Type B pancreatic cell (in vitro differentiated cells): ENCODE data around the gene KCNC2. TPM values are rescaled to one million over a fixed set of nuclear protein-coding genes. Genes with fewer than 3 reads are reported as not detected.
"Not testable (repeated sequence)": the region's sequence is repeated elsewhere in the genome, so short reads cannot be mapped to it uniquely, and the experiment has no call there.

Experiments used
- DNase-seq: peaks from one replicate; pipeline ENCODE4 v3.0.0; 2021; ENCODE audit warnings: mixed read lengths; ENCODE audit not compliant: unreplicated experiment; ENCODE audit errors: extremely low spot score
- H3K27ac Mint-ChIP-seq: 2 replicates; pipeline ENCODE4 v1.8.0; 2021; ENCODE audit warnings: mild to moderate bottlenecking, mixed read lengths
- H3K27me3 Mint-ChIP-seq: 2 replicates; pipeline ENCODE4 v1.8.0; 2021; ENCODE audit warnings: mixed read lengths
- H3K36me3 Mint-ChIP-seq: 2 replicates; pipeline ENCODE4 v1.8.0; 2021; ENCODE audit warnings: mixed read lengths
- H3K4me1 Mint-ChIP-seq: one replicate; pipeline ENCODE4 v1.8.0; 2021; ENCODE audit warnings: mixed read lengths; ENCODE audit not compliant: unreplicated experiment
- H3K4me3 Mint-ChIP-seq: 2 replicates; pipeline ENCODE4 v1.8.0; 2021; ENCODE audit warnings: mild to moderate bottlenecking, mixed read lengths
- H3K9me3 Mint-ChIP-seq: 2 replicates; pipeline ENCODE4 v1.8.0; 2021; ENCODE audit warnings: mixed read lengths
- total RNA-seq: library from RNA; stranded (reverse); gene quantifications from 2 replicates; pipeline ENCODE4 v1.2.1, GENCODE V29; 2021; ENCODE audit warnings: low replicate concordance
- TF ChIP-seq, protein P1 (sequence below): fragments of 200-600 bp; sonication (generic); conservative IDR thresholded peaks from 2 replicates; pipeline ENCODE4 v1.5.0; 2021; ENCODE audit warnings: antibody characterized with exemption, mild to moderate bottlenecking

KCNC2 gene
- total RNA-seq, 1 donor from 2014 or later, result 1.3 TPM

DNA sequence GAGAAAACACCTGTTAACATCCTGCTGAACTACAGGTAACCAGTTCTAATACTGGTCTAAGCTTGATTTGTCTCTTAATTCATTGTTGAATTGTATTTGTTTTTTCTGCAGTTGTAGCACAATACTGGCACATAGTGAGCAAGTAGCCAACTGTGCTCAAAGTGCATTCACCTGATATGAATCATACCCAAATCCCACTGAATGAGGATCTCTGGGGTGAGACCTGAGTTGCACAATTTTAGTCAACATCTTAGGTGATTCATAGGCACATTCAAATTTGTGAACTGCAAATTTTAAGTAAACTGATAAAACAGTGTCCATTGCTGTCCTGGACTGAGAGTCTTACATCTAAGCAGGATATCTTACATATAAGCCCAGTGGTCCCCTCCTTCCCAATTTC is 12.8 kb downstream of the KCNC2 start:
- Mint-ChIP-seq H3K4me3 (no peak overlapping the region), H3K4me1 (no peaks in the 10 kb centered on the region), H3K9me3 (no peaks in the 10 kb centered on the region), H3K27me3 (peaks cover 28% of the 10 kb centered on the region), H3K27ac (no peak overlapping the region), H3K36me3 (no peaks in the 10 kb centered on the region)
- TF ChIP-seq, protein P1, sequence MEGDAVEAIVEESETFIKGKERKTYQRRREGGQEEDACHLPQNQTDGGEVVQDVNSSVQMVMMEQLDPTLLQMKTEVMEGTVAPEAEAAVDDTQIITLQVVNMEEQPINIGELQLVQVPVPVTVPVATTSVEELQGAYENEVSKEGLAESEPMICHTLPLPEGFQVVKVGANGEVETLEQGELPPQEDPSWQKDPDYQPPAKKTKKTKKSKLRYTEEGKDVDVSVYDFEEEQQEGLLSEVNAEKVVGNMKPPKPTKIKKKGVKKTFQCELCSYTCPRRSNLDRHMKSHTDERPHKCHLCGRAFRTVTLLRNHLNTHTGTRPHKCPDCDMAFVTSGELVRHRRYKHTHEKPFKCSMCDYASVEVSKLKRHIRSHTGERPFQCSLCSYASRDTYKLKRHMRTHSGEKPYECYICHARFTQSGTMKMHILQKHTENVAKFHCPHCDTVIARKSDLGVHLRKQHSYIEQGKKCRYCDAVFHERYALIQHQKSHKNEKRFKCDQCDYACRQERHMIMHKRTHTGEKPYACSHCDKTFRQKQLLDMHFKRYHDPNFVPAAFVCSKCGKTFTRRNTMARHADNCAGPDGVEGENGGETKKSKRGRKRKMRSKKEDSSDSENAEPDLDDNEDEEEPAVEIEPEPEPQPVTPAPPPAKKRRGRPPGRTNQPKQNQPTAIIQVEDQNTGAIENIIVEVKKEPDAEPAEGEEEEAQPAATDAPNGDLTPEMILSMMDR, result no peak
- DNase-seq, result no peak

DNA sequence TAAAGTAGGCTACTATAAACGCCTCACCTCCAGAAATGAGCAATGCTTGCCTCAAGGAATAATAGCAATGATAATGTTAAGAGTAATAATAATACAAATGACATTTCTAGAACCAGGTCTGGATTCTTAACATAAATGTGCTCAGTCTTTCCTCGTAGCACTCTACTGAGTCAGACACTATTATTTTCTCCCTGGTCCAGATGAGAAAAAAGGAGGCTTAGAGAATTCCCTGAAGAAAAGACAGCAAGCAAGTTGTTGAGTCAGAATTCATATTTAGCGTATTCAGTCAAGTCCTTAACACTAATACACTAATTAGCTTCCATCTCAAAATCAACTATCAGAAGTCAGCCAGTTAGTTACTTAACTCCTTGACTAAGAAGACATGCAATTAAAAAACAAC is 13.2 kb downstream of the KCNC2 start:
- Mint-ChIP-seq H3K4me1 (no peaks in the 10 kb centered on the region), H3K9me3 (no peaks in the 10 kb centered on the region), H3K27me3 (peaks cover 25% of the 10 kb centered on the region), H3K36me3 (no peaks in the 10 kb centered on the region), H3K4me3 (no peak overlapping the region), H3K27ac (no peak overlapping the region)
- no peak for DNase-seq
- TF ChIP-seq, protein P1, result no peak

DNA sequence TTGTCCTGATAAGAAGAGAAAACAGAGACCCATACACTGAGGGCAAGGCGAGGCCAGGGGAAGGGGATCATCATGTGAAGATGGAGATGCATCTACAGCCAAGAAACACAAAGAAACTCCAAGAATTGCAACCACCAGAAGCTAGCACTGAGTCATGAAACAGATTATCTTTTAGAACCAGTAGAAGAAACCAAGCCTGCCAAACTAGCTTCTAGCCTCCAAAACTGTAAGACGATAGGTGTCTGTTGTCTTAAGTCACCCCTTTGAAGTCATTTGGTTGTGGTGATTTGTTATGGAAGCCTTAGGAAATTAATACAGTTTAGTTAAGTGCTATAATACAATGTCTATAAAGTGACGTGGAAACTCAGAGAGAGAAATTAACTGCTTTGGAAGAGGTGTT is 15.4 kb downstream of the KCNC2 start:
- H3K4me1 Mint-ChIP-seq, result no peaks in the 10 kb centered on the region

DNA sequence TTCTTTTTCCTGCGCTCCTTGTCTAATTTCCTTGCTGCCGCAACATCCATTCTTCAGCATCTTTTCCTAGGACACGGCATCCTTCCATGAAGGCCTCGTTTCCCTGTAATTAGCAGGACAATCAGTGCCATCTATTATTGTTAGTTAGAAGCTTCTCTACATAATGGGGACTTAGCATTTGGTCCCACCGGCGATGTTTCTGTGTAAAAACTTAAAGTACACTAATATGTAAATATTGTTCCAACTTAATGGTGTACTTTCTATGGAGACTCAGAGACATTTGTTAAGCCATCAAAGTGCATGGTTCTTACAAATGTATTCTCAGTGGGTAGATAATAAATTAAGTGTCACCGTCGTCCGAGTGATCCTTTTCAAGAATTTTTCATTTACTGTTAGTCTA is 17.4 kb downstream of the KCNC2 start:
- no peak overlapping the region for H3K27ac Mint-ChIP-seq
- peaks cover 8% of the 10 kb centered on the region for H3K27me3 Mint-ChIP-seq
- TF ChIP-seq, protein P1, result no peak
- no peaks in the 10 kb centered on the region for H3K36me3 Mint-ChIP-seq
- H3K4me3 Mint-ChIP-seq, result no peak overlapping the region
- H3K9me3 Mint-ChIP-seq, result no peaks in the 10 kb centered on the region
- DNase-seq, result no peak
- no peaks in the 10 kb centered on the region for H3K4me1 Mint-ChIP-seq

More for the DNA sequence above, 15.4 kb downstream of the KCNC2 start:
- Mint-ChIP-seq H3K27me3 (peaks cover 13% of the 10 kb centered on the region), H3K4me3 (no peak overlapping the region), H3K9me3 (no peaks in the 10 kb centered on the region), H3K36me3 (no peaks in the 10 kb centered on the region), H3K27ac (no peak overlapping the region)
- no peak for DNase-seq
- TF ChIP-seq, protein P1, result no peak

DNA sequence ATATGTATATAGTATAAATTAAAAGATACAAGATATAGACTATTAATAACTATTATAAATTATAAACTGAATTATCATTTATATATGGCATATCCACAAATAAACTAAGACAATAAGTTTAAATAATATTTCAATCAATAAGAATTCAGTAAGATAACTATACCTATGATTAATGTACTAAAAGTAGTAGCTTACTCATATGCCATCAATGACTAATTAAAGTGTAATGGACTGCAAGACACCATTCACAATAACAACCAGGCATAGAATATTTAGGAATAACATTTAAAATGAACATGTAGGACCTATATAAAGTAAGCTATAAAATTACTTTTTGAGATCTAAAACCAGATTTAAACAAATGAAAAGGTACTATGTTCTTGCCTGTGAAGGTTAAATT is 18.8 kb downstream of the KCNC2 start:
- no peak overlapping the region for H3K4me3 Mint-ChIP-seq
- peaks cover 6% of the 10 kb centered on the region for H3K27me3 Mint-ChIP-seq
- no peaks in the 10 kb centered on the region for H3K4me1 Mint-ChIP-seq
- no peaks in the 10 kb centered on the region for H3K9me3 Mint-ChIP-seq
- H3K27ac Mint-ChIP-seq, result no peak overlapping the region
- no peak for DNase-seq
- TF ChIP-seq, protein P1, result no peak
- H3K36me3 Mint-ChIP-seq, result no peaks in the 10 kb centered on the region

DNA sequence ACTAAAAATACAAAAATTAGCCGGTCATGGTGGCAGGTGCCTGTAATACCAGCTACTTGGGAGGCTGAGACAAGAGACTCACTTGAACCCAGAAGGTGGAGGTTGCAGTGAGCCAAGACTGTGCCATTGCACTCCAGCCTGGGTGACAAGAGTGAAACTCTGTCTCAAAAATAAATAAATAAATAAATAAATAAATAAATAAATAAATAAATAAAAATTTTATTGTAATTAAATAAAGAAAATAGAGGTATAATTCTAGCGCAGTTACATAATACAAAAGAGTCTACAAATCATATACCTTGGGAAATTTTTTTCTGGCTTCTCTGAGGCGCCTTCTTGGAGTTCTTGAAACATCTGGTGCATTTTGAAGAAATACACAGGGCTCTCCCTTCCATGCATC is 23.8 kb downstream of the KCNC2 start:
- H3K36me3 Mint-ChIP-seq, H3K27ac Mint-ChIP-seq, H3K4me3 Mint-ChIP-seq, H3K4me1 Mint-ChIP-seq, H3K27me3 Mint-ChIP-seq, H3K9me3 Mint-ChIP-seq, DNase-seq: not testable (repeated sequence)
